ENCODE results near the gene ADGRL3. TPM values are rescaled to one million over a fixed set of nuclear protein-coding genes. Genes with fewer than 3 reads are reported as not detected.
"Not testable (repeated sequence)": the region's sequence is repeated elsewhere in the genome, so short reads cannot be mapped to it uniquely, and the experiment has no call there.

Gene ADGRL3
- total RNA-seq, 1 donor from 2014 or later: 18.7 TPM

DNA sequence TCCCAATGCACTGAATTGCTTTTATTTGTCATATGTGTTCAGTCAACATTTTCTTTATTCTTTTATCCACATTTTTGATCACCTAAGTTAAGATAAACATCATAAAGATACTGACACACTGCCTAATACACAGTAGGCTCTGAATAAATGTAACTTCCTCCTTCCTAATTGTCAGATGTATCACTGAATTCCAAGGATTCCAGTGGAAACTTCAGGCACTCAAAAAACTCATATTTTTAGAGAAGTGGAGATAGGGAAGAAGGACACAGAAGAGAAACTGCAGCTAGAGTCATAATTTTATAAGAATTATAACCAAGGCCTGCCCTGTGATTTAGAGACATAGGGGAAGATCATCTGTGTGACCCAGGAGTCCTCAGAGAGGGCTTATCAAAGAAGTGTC, 753.3 kb downstream of the ADGRL3 start:
- no peak overlapping the region for H3K27ac Mint-ChIP-seq (ENCODE audit: unreplicated experiment)

DNA sequence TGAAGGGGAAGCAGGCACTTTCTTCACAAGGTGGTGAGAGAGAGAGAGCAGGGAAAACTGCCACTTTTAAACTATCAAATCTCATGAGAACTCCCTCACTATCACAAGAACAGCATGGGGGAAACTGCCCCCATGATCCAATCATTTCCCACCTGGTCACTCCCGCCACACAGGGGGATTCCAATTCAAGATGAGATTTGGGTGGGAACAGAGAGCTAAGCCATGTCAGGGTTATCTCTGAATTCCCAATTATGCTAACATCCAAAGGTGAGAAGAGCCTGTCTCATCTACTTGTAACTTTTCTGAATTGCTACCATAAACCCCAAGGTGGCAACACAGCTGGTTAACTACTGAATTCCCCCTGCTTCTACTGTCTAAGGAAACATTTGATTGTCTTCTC, 758.5 kb downstream of the ADGRL3 start:
- no peak overlapping the region for H3K27ac Mint-ChIP-seq (ENCODE audit: unreplicated experiment)
- no peak for DNase-seq (ENCODE audit: extremely low spot score, unreplicated experiment)
- H3K9me3 Mint-ChIP-seq (ENCODE audit: unreplicated experiment): peaks cover 11% of the 10 kb centered on the region
- peaks cover 2% of the 10 kb centered on the region for H3K36me3 Mint-ChIP-seq (ENCODE audit: unreplicated experiment)
- no peak overlapping the region for H3K4me3 Mint-ChIP-seq (ENCODE audit: unreplicated experiment)
- TF ChIP-seq, protein P1, sequence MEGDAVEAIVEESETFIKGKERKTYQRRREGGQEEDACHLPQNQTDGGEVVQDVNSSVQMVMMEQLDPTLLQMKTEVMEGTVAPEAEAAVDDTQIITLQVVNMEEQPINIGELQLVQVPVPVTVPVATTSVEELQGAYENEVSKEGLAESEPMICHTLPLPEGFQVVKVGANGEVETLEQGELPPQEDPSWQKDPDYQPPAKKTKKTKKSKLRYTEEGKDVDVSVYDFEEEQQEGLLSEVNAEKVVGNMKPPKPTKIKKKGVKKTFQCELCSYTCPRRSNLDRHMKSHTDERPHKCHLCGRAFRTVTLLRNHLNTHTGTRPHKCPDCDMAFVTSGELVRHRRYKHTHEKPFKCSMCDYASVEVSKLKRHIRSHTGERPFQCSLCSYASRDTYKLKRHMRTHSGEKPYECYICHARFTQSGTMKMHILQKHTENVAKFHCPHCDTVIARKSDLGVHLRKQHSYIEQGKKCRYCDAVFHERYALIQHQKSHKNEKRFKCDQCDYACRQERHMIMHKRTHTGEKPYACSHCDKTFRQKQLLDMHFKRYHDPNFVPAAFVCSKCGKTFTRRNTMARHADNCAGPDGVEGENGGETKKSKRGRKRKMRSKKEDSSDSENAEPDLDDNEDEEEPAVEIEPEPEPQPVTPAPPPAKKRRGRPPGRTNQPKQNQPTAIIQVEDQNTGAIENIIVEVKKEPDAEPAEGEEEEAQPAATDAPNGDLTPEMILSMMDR (IDR thresholded peaks at IDR 0.05): no peak
- H3K27me3 Mint-ChIP-seq (ENCODE audit: unreplicated experiment): no peaks in the 10 kb centered on the region
- H3K4me1 Mint-ChIP-seq (ENCODE audit: unreplicated experiment): peaks cover 3% of the 10 kb centered on the region

More for the DNA sequence above, 753.3 kb downstream of the ADGRL3 start:
- TF ChIP-seq, protein P1 (IDR thresholded peaks at IDR 0.05): no peak
- Mint-ChIP-seq H3K4me1 (ENCODE audit: unreplicated experiment) (peaks cover 10% of the 10 kb centered on the region), H3K27me3 (ENCODE audit: unreplicated experiment) (no peaks in the 10 kb centered on the region), H3K36me3 (ENCODE audit: unreplicated experiment) (peaks cover 2% of the 10 kb centered on the region), H3K4me3 (ENCODE audit: unreplicated experiment) (no peak overlapping the region), H3K9me3 (ENCODE audit: unreplicated experiment) (peaks cover 11% of the 10 kb centered on the region)
- DNase-seq (ENCODE audit: extremely low spot score, unreplicated experiment): no peak

DNA sequence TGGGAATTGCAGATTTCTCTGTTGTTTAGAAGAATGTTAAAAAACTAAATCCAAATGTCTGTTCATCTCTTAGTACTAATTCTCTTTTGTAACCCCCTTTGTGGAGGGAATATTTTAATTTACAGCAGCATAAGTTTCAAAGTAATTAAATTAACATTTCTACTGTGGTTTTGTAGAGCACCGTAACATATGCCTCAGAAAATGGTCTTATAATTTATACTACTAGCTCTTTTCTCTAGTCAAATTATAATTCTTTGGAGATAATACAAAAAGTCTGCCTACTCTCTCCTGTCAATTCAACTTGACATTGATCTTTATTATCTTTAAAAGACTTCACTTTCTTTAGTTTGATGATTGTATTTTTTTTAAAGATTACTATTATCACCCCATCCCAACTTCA, 759.0 kb downstream of the ADGRL3 start:
- Mint-ChIP-seq H3K4me1 (ENCODE audit: unreplicated experiment) (no peaks in the 10 kb centered on the region), H3K9me3 (ENCODE audit: unreplicated experiment) (peaks cover 11% of the 10 kb centered on the region), H3K27ac (ENCODE audit: unreplicated experiment) (no peak overlapping the region), H3K36me3 (ENCODE audit: unreplicated experiment) (peaks cover 2% of the 10 kb centered on the region), H3K27me3 (ENCODE audit: unreplicated experiment) (no peaks in the 10 kb centered on the region), H3K4me3 (ENCODE audit: unreplicated experiment) (no peak overlapping the region)
- TF ChIP-seq, protein P1 (IDR thresholded peaks at IDR 0.05): no peak
- no peak for DNase-seq (ENCODE audit: extremely low spot score, unreplicated experiment)

DNA sequence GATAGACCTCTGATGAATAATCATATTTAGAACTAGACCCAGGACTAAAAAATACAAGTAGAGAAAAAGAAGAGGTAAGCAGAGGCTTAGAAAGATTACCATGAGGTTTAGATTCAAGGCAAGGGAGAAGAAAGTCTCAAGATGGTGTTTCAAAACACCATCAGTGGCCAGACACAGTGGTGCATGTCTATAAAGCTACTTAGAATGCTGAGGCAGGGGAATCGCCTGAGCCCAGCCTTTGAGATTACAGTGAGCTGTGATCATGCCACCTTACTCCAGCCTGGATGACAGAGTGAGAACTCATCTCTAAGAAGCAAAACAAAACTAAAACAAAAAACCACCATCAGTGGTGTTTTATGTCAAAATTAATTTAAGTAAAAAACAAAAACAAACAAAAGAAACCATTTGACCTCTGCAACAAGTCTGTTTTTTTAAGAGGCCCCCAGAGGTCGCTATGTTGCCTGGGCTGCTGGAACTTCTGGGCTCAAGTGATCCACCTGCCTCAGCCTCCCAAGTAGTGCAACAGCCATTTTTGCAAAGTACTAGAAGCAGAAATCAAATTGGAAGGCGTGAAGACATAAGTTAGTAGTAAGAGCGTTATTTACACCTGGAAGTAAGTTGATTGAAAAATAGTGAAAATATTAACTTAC, 784.3 kb downstream of the ADGRL3 start:
- DNase-seq (ENCODE audit: extremely low spot score, unreplicated experiment): no peak
- Mint-ChIP-seq H3K9me3 (ENCODE audit: unreplicated experiment) (no peaks in the 10 kb centered on the region), H3K36me3 (ENCODE audit: unreplicated experiment) (peaks cover 5% of the 10 kb centered on the region), H3K27ac (ENCODE audit: unreplicated experiment) (no peak overlapping the region), H3K4me3 (ENCODE audit: unreplicated experiment) (no peak overlapping the region), H3K4me1 (ENCODE audit: unreplicated experiment) (no peaks in the 10 kb centered on the region), H3K27me3 (ENCODE audit: unreplicated experiment) (no peaks in the 10 kb centered on the region)
- TF ChIP-seq, protein P1 (IDR thresholded peaks at IDR 0.05): no peak

DNA sequence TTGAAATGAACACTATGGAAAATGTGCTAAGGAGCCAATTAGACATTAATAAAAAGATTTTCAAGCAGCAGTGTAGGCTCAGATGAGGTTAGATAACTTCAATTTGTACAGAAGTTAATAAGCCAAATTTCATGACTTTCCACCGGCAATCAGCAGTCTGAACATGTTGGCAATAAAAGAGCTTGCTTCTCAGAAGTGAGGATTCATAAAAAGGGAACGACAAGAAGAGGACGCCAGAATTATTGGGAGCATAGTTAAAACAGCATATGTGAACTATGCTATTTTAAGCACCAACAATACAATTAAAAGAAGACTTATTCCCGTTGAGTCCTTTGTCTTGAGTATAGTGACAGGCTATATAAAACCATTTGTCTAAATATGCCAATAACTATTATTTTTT, 785.3 kb downstream of the ADGRL3 start:
- no peak overlapping the region for H3K27ac Mint-ChIP-seq (ENCODE audit: unreplicated experiment)
- TF ChIP-seq, protein P1 (IDR thresholded peaks at IDR 0.05): no peak
- no peak overlapping the region for H3K4me3 Mint-ChIP-seq (ENCODE audit: unreplicated experiment)

DNA sequence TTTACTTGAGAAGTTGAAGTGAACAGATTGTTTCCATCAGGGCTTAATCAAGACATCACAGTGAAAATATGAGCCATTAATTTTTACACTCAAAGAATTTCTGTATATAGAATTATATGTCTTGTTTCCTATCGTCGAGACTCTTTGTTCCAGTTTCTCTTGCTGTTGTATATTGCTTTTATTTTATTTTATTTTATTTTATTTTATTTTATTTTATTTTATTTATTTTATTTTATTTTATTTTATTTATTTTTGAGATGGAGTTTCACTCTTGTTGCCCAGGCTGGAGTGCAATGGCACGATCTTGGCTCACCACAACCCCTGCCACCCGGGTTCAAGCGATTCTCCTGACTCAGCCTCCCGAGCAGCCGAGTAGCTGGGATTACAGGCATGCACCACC, 786.8 kb downstream of the ADGRL3 start:
- H3K9me3 Mint-ChIP-seq (ENCODE audit: unreplicated experiment); H3K27me3 Mint-ChIP-seq (ENCODE audit: unreplicated experiment); H3K27ac Mint-ChIP-seq (ENCODE audit: unreplicated experiment); H3K4me3 Mint-ChIP-seq (ENCODE audit: unreplicated experiment); H3K4me1 Mint-ChIP-seq (ENCODE audit: unreplicated experiment); H3K36me3 Mint-ChIP-seq (ENCODE audit: unreplicated experiment); DNase-seq (ENCODE audit: extremely low spot score, unreplicated experiment): not testable (repeated sequence)

More for the DNA sequence above, 785.3 kb downstream of the ADGRL3 start:
- Mint-ChIP-seq H3K4me1 (ENCODE audit: unreplicated experiment) (no peaks in the 10 kb centered on the region), H3K27me3 (ENCODE audit: unreplicated experiment) (no peaks in the 10 kb centered on the region), H3K9me3 (ENCODE audit: unreplicated experiment) (no peaks in the 10 kb centered on the region), H3K36me3 (ENCODE audit: unreplicated experiment) (peaks cover 5% of the 10 kb centered on the region)
- no peak for DNase-seq (ENCODE audit: extremely low spot score, unreplicated experiment)

Data from osteocyte (in vitro differentiated cells).